Fibroblast of upper back skin (primary cell): Measurements from ENCODE around the gene HBP1.
"Not testable (repeated sequence)": the region's sequence is repeated elsewhere in the genome, so short reads cannot be mapped to it uniquely, and the experiment has no call there.

ENCODE experiments used
- DNase-seq: peaks from one replicate; pipeline ENCODE4 v3.0.0-alpha.2; 2013

HBP1 gene

DNA sequence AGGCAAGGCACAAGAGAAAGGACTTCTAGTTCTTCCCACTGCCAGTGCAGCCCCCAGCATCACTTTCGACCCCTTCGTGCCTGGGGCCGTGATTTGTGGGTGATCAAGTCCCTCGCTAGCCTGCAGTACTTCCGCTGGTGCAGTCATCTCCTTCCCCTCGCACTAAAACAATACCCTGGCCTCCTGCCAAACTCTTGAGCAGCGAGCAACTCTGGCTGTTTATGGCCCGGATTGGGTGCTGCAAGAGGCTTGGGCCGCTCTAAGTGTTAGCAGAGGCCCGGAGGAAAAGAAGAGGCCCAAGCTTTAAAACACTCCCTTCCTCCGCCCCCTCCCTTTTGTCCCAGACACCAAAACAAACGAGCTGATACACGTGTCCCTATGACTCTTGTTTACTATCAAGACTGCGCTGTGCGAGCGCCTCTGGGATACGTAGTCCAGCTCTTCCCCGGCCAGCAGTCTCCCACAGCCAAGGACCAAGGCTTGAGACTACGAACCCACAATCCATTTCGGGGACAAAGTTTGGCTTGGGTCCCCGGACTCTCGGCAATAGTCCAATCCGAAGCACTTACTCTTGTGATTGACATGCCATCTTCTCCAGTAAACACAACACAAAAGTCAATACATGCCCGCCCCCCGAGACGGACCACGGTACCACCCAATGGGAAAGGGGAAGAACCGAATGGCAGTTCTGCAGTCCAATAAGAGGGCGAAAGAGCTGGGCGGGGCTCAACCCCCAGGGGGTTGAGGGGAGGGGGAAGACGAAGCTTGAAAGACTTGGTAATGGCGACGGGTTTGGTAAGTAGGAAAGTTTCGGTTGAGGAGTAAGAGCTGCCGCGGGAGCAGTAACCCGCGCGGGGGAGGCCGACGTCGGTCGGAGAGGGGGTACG lies at the start of gene HBP1:
TSS of gene HBP1 (plus strand) at position 771 of the 887 bp plus-strand sequence. CDS start 10,891 bp downstream, outside the sequence.
- DNase-seq: peak; percentile 100

GRCh38 chr7:107119376-107120105 lies 49.3 kb upstream of the HBP1 start:
- DNase-seq: no peak

- no peak for DNase-seq
Measured at GRCh38 chr7:107122486-107122911, 46.3 kb upstream of the HBP1 start.

- DNase-seq: no peak
Measured at GRCh38 chr7:107123392-107123791, 45.4 kb upstream of the HBP1 start.

DNA sequence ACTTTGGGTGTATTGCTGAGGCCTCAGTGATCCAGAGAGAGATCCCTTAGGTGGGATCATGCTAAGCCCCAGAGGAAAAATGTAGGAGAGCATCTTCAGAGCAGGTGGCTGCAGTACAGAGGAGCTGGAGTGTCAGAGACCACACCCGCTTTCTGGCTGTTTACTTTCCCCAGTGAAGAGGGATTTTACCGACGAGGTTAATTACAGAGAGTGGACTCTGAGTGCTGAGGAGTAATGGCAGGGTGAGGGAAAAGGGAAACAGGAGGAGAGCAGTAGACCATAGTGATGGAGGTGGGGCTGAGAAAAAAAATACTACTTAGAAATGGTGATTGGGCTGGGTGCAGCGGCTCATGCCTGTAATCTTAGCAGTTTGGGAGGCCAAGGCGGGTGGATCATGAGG lies 43.3 kb upstream of the HBP1 start:
- no peak for DNase-seq

GRCh38 chr7:107128217-107128616 lies 40.6 kb upstream of the HBP1 start:
- no peak for DNase-seq

DNA sequence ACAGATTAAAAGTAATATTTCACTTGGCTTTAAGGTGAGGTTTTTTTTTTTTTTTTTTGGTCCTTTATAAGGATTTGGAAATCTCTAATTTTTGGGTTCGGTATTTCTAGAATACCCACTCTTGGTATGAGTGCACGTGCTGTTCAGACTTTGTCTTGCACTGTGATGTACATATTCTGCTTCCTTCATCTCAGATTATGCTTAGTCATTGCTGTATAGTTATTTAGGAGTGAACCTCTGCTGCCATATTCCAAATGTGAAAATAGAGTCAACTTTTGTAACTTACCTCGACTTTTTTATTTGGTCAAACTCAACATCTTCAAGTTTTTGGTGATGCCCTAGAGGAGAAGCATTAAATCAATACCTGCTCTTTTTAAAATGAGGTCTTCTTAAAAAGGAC lies 40.1 kb upstream of the HBP1 start:
- DNase-seq: no peak

- DNase-seq: peak; percentile 13
Measured at GRCh38 chr7:107130487-107131220, 38.1 kb upstream of the HBP1 start.

- no peak for DNase-seq
Measured at GRCh38 chr7:107133396-107133795, 35.4 kb upstream of the HBP1 start.

- peak; percentile 21 for DNase-seq
Measured at GRCh38 chr7:107138696-107139420, 29.9 kb upstream of the HBP1 start.

GRCh38 chr7:107143875-107144274 lies 24.9 kb upstream of the HBP1 start:
- not testable (repeated sequence) for DNase-seq

DNA sequence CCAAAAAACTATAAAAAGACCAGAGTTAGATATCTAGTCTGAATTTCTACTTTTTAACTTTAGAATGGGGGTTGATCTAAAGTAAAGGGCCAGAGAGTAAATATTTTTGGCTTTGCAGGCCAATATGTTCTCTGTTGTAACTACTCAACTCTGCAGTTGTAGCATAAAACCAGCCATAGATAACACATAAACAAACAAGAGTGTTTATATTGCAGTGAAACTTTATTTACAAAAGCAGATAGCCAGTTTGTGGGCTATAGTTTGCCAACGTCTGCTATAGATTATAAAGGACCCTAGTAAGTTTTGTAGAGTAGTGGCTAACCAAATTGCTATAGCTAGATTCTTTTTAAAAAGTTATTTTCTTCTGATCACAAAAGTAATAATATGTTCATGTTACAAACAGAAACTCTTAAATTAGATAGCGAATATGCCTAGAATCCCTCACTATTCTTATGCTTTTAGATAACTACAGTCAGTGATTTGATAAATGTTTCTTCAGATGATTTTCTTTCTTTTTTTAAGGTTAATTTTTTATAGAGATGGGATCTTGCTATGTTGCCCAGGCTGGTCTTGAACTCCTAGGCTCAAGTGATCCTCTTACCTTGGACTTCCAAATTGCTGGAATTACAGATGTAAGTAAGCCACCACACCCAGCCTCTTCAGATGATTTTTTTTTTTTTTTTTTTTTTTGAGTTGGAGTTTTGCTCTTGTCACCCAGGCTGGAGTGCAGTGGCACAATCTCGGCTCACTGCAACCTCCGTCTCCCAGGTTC lies 23.6 kb upstream of the HBP1 start:
- no peak for DNase-seq

DNA sequence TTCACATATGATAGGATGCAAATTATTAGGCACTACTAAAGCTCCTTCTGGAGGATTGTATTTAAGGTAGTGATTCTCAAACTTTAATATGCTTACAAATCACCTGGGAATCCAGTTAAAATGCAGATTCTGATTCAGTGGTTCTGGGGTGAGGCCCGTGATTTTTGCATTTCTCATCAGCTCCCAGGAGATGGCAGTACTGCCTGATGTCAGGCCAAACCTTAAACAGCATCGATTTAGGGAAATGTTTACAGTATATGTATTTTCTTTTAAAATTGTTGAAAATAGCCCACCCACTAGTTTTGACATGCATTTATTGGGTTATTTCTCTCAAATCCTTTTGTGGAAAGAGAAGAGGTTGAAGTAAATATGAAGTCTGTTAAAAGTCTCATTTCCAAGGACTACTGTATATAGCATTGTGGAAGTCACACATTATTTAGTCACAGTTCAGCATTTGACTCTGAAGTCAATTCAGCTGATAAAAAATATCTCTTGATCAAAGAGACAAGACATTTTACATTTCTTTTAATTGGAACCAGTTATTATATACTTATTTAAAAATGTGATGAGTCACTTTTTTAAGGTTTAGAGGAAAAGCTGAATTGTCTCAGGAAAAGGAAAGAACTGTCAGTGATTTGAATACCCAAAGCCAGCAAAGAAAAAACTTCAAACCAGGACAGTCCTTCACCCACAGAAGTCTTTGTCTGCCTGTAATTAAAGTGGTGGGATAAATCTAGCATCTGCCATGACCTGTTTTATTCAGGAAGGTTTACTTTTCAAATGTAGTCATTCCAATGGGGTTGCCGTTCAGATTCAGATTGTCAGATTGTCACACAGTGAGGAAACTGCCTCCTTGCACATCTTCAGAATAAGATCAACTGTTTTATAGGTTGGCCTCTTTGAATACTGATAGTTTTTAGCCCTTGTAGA lies 21.1 kb upstream of the HBP1 start:
- peak; percentile 25 for DNase-seq

- DNase-seq: no peak
Measured at GRCh38 chr7:107148721-107149120, 20.1 kb upstream of the HBP1 start.

DNA sequence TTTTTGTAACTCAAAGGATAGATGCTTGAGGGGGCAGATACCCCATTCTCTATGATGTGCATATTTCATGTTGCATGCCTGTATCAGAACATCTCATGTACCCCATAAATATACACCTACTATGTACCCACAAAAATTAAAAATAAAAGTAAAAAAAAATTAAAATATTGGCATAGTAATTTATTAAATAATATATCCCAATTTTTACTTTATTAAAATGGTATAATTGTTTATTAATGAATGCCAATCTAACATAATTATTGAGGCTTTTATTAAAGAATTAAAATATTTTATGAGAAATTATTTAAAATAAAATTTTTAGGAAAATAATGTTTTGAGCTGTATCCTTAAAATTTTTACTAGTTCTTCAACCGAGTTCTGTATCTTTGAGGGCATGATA lies 18.9 kb upstream of the HBP1 start:
- DNase-seq: no peak

DNA sequence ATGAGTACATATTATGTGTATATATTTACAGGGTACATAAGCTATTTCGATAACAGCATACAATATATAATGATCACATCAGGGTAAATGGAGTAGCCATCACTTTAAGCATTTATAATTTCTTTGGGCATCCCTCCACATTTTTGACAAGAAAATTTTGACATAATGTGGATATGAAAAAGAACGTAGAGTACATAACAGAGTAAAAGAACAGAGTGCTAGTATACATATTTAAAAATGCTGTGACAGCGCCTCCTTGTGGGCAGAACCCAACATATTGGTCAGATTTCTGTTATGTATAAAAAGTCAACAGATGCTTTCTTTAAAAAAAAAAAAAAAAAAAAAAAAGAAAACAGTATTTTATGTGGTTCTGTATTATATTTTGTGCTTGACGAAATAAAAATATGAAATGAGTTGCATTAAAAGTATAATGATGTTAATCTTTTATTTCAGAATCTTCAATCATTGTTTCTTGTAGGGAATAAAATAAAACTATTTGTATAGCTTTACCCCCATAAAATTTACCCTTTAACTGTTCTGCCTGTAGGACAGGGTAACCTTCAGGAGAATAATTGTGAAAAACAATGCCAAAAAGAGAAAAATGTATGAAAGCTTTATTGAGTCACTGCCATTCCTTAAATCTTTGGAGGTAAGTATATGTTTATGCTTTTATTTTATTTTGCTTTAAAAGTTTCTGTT lies 18.3 kb upstream of the HBP1 start:
- peak; percentile 63 for DNase-seq

DNA sequence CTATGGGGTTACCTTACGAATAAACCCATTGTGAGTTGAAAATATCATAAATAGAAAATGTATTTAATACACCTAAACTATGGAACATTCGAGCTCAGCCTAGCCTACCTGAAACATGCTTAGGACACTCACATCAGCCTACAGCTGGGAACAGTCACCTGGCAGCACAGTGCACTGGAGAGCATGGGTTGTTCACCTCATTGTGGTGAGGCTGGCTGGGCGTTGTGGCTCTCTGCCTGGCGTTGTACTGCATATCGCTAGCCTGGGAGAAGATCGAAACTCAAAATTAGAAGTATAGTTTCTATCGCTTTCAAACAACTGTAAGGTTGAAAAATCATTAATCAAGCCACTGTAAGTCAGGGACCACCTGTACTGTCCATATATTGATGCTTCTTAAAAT lies 17.3 kb upstream of the HBP1 start:
- no peak for DNase-seq

DNA sequence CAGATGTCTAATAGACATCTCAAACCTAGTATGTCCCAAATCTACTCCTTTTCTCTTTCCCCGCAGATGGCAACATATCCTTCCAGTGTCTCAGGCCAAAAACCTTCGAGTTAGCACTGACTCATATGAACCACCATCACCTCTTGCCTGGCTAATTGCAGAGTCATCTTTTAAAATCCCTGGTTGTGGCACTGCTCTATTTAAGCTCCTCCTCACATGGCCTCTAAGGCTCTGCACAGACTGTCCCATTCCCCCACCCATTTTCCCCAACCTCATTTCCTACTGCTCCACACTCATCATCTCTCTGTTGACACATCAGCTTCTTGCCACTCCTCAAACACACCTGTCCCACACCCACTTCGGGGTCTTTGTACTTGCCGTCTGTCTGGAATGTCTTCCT lies 16.8 kb upstream of the HBP1 start:
- peak; percentile 31 for DNase-seq

GRCh38 chr7:107154826-107155225 lies 14.0 kb upstream of the HBP1 start:
- DNase-seq: no peak

- not testable (repeated sequence) for DNase-seq
Measured at GRCh38 chr7:107155726-107156125, 13.1 kb upstream of the HBP1 start.
